Skin epidermis (tissue), 12 donors: Measurements from ENCODE around the gene FBLN2.

Experiments used
- H3K27ac ChIP-seq, 21 experiments: fragments of 200-600 bp; sonication (generic) in 11 of 21; one replicate each; pipeline ENCODE4 v1.5.0; 2020; ENCODE audit warnings: mild to moderate bottlenecking in 3 of 21, inconsistent platforms in 2 of 21, moderate library complexity in 2 of 21
- H3K4me3 ChIP-seq, 7 experiments: fragments of 200-600 bp; sonication (generic) in 2 of 7; one replicate each; pipeline ENCODE4 v1.5.0; 2020; ENCODE audit warnings: inconsistent platforms in 2 of 7, mild to moderate bottlenecking in 2 of 7, moderate library complexity in 1 of 7

Gene FBLN2

DNA sequence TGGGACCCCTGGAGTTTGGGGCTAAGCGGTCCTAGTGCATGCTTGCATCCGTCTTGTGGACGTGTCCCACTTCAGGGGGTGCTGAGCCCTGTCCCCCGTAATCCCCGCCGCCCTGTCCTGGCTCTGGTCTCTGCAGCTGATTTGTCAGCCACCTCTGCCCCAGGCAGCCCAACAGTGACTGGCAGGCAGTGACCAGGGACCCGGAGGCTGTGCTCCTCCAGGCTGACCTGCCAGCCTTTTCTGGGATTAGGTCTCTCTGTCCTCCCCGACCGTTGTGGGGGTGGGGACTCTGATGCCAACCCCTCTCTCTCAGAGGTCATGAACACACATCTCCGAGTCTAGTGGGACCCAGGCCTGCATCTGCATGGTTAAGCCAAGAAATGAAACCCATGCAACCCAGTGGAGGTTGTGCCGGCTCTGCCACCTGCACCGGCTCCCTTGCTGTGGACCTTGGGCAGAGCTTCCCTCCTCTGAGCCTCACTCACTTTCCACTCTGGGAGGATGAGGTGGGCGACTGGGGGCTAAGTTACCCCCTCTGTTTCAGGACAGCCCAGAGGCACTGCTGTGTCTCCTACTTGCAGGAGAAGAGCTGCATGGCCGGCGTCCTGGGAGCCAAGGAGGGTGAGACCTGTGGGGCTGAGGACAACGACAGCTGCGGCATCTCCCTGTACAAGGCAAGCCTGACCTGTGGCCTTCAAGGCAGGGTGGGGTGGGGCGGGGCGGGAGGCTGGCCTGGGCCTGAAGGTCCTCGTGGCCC is 60.2 kb downstream of the FBLN2 start:
- Histone ChIP-seq H3K4me3 (no peak overlapping the region), H3K27ac (no peak overlapping the region)

DNA sequence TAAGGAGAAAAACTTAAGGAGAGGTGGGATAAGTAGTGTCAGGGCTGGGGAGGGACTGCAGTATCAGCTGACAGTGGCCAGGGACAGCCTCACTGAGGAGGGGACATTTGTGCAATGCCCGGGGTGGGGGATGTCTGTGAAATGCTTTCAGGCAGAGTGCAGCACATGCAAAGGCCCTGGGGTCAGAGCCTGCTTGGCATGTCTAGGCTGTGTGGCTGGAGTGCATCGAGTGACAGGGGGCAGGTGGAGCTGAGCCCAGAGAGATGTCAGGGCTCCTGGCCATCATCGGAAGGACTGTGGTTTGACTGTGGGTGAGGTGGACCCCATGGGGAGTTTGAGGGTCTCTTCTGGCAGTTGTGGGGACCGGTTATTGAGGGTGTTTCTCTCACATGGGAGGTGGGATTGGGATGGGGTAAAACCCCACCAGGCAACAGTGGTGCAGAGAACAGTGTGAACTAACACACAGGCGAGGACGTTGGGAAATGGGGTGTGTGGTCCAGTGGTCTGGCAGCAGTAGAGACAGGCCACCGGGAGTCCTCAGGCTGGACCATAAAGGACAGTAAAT is 61.2 kb downstream of the FBLN2 start:
- Histone ChIP-seq H3K27ac (no peak overlapping the region), H3K4me3 (no peak overlapping the region)

DNA sequence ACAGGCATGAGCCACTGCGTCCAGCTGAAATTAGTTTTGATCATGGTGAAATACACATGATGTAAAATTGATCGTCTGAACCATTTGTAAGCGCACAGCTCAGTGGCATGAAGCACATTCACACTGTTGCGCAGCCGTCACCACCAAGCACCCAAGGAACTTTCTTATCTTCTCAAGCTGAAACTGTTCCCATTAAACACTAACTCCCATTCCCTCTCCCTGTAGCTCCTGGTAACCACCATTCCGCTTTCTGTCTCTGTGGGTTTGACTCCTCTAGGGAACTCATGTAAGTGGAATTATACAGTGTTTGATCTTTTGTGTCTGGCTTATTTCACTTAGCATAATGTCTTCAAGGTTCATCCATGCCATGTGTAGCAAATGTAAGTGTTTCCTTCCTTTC is 62.3 kb downstream of the FBLN2 start:
- no peak overlapping the region for H3K4me3 ChIP-seq
- H3K27ac ChIP-seq = no peak overlapping the region

DNA sequence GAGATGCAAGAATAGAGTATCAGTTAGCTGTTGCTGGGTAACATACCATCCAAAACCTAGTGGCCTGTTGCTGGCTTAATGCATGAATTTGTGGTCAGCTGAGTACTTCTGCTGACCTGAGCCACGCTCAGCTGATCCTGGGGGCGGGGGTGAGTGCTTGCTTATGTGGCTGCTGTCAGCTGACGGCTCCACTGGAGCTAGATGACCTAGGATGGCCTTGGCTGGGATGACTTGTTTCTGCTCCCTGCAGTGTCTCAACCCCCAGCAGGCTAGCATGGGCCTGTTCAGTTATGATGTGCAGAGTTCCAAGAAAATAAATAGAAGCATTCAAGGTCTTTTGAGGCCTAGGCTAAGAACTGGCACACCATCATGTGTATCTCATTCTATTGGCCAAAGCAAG is 63.9 kb downstream of the FBLN2 start:
- H3K4me3 ChIP-seq = no peak overlapping the region
- H3K27ac ChIP-seq = no peak overlapping the region

DNA sequence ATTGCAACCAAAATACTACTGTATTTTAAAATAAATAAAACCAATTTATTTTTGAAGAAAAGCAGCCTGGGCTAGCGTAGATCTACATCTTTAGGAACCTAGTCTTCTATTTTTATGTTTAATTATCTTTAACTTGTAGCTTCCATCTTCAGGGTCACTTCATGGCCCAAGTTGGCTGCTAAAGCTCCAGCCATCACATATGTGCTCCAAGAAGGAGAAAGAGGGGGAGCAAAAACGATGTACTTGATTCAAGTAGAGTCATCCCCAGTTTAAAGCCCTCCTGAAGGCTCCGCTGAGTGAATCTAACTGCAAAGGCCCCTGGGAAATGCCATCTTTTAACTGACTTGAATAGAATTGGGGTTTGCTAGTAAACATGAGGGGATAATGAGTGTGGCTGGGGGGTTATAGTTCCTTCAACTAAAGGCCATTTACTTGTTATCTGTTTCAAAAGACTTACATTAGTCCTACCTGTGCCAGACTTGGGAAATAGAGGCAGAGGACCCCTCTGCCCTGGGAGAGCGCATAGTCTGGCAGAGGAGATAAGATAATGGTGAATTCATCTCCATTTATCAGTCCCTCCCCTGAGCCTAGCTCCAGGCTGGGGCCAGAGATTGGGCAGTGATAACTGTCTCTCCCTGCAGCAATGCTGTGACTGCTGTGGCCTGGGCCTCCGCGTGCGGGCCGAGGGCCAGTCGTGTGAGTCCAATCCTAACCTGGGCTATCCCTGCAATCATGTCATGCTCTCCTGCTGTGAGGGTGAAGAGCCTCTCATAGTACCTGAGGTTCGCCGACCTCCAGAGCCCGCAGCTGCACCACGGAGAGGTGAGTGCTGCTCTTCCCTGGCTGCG is 64.6 kb downstream of the FBLN2 start:
- Histone ChIP-seq H3K4me3 (no peak overlapping the region), H3K27ac (peak overlapping the region in 1 of 21 experiments; percentile 40)

DNA sequence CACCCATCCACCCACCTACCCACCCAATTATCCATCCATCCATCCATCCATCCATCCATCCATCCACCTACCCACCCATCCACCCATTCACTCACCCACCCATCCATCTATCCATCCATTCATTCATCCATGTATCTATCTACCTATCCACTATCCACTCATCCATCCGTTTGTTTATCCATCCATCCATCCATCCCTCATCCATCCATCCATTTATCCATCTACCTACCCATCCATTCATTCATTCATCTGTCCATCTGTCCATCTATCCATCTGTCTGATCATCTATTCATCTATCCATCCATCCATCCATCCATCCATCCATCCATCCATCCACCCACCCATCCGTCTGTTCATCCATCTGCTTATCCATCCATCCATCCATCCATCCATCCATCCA is 65.7 kb downstream of the FBLN2 start:
- H3K27ac ChIP-seq = no peak overlapping the region
- H3K4me3 ChIP-seq = no peak overlapping the region

DNA sequence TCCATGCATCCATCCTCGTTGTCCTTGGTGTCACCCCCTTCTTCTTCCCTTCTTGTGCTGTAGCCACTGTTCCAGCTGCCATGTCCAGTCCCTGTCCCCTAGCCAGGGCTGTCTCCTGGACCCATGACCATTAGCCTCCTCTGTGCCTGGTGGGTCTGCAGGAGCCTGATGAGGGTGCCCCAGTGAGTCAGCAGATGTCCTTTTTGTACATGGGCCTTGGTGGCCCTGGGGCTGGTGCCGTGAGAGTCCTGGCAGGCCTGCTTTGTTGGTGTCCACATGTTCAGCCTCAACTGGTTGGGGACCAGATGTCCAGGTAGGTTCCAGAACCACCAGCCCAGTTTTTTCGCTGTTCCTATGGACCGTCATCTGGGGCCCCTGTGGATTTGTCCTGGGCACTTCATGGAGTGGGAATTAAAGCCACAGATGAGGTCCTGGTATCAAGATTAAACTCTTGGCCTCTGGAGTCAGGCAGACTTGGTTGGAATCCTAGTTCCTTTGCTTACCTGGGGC is 66.1 kb downstream of the FBLN2 start:
- no peak overlapping the region for H3K4me3 ChIP-seq
- no peak overlapping the region for H3K27ac ChIP-seq

DNA sequence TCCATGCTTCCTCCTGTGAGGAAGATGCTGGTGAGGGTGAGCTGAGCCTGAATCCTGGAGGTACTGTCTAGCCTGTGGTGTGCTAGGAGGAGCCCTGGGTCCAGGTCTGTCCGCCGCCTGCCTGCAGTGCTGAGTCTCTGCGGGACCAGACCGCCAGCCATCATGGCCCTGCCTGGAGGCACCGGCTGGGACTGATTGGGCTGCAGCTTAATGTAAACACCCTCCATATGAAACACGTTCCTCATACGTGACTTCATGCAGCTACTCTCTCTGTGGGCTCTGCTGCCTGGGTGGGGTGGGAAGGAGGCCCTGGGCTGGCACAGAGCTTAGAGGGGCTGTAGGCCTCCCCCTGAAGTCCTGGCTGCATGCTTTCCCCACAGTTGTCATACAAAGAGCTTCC is 67.4 kb downstream of the FBLN2 start:
- no peak overlapping the region for H3K4me3 ChIP-seq

DNA sequence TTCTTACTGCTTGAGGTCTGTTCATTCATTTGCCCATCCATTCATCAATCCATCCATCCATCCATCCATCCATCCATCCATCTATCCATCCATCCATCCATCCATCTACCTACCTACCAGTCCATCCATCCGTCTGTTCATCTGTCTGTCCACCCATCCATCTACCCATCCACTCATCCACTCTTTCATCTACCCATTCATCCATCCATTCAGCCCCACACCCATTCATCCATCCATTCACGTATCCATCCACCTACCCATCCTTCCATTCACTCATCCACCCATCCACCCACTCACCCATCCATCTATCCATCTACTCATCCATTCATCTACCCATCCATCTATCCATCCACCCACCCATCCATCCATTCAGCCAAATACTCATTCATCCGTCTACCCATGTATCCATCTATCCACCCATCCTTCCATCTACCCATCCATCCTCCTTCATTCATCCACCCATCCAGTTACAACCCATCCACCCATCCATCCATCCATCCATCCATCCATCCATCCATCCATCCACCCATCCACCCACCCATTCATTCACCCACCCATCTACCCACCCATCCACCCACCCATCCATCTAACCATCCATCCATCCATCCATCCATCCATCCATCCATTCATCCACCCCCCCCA is 68.3 kb downstream of the FBLN2 start:
- Histone ChIP-seq H3K4me3 (no peak overlapping the region), H3K27ac (no peak overlapping the region)

More for the DNA sequence above, 67.4 kb downstream of the FBLN2 start:
- no peak overlapping the region for H3K27ac ChIP-seq

DNA sequence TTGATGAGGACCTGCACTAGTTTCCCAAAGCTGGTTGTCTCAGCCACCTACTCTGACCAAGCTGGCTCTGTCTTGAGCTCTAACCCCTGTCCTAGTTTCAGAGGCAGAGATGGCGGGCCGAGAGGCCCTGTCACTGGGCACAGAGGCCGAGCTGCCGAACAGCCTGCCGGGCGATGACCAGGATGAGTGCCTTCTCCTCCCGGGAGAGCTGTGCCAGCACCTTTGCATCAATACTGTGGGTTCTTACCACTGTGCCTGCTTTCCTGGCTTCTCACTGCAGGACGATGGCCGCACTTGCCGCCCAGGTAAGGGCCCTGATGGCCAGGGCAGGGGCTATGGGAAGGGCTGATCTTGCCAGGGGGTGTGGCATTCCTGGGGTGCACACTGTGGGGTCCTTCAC is 69.1 kb downstream of the FBLN2 start:
- Histone ChIP-seq H3K27ac (peak overlapping the region in 1 of 21 experiments; percentile 17), H3K4me3 (no peak overlapping the region)

DNA sequence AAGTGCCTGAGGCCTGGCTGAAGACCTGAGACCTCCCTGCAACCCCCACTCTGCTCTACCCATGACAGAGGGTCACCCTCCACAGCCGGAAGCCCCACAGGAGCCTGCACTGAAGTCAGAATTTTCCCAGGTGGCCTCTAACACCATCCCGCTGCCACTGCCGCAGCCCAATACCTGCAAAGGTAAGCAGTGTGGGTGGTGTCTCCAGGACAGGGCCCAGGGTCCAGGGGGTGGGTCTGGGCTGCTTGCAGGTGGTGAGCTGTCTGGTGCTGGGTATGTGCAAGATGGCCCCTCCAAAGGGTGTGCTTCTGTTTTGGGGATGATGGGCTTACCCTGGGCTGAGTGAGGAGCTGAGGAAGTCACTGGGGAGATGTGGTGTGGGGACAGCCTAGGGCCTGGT is 69.9 kb downstream of the FBLN2 start:
- H3K4me3 ChIP-seq = no peak overlapping the region
- no peak overlapping the region for H3K27ac ChIP-seq

DNA sequence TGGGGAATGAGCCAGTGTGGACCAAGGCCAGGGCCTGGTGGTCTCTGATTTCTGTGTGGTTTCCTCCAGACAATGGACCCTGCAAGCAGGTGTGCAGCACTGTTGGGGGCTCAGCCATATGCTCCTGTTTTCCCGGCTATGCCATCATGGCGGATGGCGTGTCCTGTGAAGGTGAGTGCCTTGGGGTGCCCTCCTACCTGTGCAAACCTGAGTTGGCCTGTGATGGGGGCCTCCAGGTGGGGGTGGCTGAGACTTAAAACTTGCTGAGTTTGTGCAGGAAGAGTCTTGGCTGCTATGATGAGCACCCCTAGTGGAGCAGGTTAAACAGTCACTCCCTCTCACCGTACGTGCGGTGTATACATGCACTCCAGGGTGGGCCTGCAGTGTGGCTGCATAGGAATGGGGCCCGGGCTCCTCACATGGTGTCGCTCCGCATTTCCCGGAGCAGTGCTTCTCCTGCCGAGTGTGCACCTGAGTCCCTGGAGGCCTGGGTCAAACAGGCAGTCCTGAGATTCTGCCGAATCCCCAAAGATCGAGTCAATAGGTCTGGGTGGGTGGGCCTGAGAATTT is 70.8 kb downstream of the FBLN2 start:
- H3K4me3 ChIP-seq = no peak overlapping the region
- H3K27ac ChIP-seq = peak overlapping the region in 1 of 21 experiments; percentile 11

DNA sequence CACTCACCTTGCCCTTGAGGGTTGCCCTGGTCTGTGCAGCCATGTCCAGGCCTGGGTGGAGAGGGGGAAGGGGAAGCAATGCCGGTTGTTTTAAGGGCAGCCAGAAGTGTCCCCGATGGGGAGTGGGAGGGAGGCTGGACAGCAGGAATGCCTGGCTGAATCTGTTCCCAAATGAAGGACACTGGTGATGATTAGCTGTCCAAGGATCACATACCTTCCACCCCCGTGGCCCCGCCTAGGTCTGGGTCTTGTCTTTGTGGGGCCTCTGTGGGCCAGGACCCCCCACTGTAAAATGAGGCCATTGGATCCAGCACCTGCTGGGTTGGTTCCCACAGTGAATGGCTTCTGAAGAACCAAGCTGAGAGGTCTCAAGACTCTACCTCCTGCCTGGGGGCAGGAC is 71.4 kb downstream of the FBLN2 start:
- Histone ChIP-seq H3K4me3 (no peak overlapping the region), H3K27ac (peak overlapping the region in 1 of 21 experiments; percentile 11)

DNA sequence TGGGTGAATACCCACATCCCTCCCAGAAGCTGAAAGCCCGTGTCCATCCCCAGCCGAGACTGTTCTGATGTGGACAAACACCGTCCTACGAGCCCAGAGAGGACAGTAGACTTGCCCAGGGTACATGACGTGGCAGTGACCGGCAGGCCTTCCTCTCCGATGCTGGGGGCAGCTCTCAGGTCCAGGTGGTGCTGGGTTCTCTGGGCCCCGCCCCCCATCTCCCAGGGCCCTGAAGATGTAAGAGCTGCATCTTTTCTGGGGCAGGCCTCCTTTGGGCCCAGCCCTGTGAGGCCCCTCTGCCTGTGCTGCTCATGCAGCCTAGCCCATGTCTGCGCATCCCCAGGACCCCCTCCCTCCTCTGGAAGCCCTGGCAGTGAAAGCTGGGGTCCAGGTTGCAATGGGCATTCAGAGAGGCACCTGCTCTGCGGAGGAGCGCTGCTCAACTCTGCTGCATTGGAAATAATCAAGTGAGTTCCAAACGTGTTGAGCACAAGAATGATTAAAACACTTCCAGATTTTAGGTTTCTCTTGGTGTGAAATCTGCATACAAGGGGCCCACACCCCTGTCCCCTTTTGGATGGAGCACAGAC is 71.9 kb downstream of the FBLN2 start:
- no peak overlapping the region for H3K4me3 ChIP-seq
- peak overlapping the region in 3 of 21 experiments; percentile 14 to 69 (median 26) for H3K27ac ChIP-seq

DNA sequence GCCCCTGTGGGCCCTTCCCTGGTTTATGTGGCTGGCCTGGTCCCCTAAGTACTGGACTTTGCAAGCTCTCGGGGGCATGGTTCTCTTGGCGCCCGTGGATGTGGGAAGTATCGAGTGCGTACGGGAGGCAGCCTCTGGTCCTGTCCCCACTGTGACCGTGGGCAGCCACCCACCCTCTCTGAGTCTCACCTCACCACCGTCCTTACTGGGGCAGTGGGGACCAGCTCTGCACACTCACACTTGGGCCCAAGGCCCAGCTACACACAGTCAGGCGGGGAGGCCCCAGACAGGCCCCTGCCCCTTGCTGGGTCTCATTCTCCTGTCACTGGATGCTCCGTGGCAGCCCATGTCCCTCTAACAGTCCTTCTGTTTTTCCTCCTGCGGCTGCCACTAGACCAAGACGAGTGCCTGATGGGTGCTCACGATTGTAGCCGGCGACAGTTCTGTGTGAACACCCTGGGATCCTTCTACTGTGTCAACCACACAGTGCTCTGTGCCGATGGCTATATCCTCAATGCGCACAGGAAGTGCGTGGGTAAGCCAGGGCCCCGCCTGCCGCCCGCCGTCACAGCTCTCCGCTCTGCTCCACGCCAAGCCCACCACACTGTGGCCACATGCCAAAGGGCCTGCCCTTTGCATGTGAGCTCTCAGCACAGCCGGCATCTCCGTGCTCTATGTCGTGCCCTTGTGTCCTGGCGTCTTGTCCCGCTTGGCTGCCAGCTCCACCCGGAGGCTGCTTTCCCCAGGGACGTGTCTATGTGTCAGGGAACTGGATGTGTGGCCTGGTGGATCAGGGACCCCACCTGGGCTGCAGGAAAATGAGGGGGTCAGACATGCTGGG is 72.7 kb downstream of the FBLN2 start:
- Histone ChIP-seq H3K4me3 (no peak overlapping the region), H3K27ac (peak overlapping the region in 5 of 21 experiments; percentile 14 to 69 (median 26))

DNA sequence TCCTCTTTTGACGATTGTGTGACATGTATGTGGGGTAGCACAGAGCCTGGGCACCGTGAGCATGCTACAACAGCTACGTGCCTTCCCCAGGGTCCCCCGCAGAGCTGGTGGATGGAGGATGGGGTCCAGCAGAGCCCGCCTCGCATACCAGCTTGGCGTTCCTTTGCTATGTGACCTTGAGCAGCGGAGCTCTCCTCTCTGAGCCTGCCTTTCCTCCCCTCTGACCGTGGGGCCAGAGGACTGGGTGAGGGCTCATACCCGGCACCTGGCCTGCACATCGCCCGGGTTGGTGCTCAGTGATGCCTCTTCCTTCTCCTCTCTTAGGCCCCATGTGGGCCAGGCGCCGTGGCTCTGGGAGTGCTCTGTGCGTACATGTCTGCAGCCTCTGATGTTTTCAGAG is 73.4 kb downstream of the FBLN2 start:
- Histone ChIP-seq H3K4me3 (no peak overlapping the region), H3K27ac (peak overlapping the region in 11 of 21 experiments; percentile 6 to 72 (median 19))

DNA sequence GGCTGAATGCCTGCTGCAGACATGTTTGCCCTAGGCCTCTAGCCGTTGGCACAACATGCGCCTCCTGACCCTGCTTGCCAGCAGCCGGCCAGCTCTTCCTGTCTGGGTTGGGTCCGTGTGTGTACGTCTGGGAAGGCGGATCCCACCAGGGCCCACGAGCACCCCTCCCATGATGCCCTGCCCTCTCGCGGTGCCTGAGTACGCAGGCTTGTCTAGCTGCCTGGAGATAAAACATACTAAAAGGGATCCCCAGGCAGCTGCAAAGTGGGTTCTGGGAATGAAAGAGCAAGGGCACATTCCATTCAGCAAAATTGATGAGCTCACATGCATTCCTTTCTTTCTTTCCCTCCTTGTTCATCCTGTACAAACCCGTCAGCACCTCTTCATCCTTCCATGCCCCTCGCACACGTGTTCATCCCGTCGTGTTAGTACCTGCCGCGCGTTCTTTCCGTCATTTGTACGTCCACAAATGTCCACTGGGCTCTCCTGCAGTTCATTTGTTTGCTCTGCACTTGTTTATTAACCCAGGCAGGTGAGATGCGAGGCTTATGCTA is 74.3 kb downstream of the FBLN2 start:
- no peak overlapping the region for H3K4me3 ChIP-seq
- peak overlapping the region in 13 of 21 experiments; percentile 9 to 72 (median 42) for H3K27ac ChIP-seq

DNA sequence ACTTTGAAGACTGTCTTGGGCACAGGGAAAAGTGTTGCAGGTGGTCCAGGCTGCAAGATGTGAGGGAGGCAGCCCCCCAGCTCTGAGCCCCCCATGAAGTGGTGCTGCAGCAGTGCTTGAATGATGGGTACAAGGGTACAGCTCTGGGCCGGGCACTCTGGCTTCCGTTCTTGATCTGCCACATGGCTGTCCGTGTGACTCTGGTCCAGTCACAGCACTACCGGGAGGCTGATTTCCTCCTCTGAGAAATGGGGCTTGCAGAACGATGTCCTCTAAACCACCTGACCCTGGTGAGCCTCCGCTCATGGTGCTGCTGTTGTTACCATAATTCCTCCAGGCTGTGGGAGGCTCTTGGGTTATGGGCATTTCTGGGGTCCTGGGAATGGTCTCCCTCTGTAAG is 75.1 kb downstream of the FBLN2 start:
- Histone ChIP-seq H3K27ac (no peak overlapping the region), H3K4me3 (no peak overlapping the region)
